NK-92 (cell line): ENCODE data around the gene ACSM6.
"Not testable (repeated sequence)": the region's sequence is repeated elsewhere in the genome, so short reads cannot be mapped to it uniquely, and the experiment has no call there.

Experiments used
- DNase-seq: peaks from one replicate; lab custom pipeline; 2025; ENCODE audit not compliant: unreplicated experiment; lab: John Stamatoyannopoulos, UW

ACSM6 gene

DNA sequence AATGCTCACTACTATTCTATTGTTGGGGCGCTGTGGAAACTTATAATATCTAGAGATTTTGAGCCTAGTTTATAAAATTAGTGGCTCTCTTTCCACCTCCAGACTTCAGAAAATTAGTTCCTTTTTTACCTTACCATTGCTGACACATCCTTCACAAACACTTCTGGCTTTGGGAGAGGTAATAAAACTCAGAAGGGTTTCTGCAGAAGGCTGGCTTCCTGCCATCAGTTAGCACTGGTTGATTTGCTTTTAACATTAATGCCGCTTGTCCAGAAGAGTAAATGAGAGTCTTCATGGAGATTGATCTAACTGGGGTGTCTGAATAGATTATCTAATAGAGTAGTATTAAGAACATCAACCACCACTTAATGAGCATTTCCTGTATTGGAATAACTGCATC, 20.3 kb downstream of the ACSM6 start:
- DNase-seq, result no peak

DNA sequence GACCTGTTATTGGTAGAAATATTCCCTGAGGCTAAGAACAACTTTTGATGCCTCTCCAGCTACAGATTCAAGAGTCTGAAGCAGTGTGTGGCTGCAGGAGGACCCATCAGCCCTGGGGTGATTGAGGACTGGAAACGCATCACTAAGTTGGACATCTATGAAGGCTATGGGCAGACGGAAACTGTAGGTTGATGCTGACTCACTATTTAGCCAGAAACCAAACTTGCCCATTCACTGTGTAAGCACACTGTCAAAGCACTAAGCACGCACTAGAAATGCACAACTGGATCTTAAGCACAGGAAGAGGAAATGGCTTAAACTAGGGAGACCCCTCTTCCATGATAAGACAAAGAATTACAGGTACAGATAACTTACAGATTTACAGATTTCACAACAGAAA, 20.8 kb downstream of the ACSM6 start:
- DNase-seq, result no peak

DNA sequence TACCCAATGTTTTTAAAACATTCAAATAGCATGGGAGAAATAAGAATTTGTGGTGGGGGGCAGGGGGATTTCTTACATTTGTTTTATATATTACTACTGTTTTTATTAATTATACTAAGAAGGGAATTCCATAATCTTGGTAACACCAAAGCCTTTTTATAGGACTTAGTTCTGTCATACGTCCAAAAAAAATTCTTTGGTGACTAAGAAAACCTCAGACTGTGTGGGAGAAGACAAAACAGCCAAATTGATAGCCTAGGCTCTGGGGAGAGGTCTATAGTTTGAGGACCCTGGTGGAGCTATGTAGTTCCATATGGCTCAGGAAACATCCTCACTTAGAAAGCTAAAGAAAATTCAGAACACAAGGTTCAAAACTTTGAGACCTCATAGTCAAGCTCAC, 23.4 kb downstream of the ACSM6 start:
- no peak for DNase-seq

DNA sequence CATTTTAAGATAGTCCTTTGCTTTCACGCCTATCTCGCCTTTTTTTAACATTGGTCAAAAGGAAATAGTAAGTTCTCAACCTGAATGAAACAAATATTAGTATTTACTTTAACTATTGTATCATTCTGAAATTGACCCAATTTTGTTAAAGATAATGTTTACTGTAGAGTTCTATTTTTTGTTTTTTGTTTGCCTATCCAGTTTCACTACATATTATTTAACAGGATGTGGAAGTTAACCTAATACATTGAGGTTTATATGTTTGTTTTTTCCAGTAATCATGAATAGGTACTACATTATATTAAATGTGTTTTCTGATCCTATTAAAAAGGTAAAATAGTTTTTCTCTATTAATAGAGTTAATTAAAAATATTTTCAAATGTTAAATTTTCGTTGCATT, 26.5 kb downstream of the ACSM6 start:
- DNase-seq, result no peak

DNA sequence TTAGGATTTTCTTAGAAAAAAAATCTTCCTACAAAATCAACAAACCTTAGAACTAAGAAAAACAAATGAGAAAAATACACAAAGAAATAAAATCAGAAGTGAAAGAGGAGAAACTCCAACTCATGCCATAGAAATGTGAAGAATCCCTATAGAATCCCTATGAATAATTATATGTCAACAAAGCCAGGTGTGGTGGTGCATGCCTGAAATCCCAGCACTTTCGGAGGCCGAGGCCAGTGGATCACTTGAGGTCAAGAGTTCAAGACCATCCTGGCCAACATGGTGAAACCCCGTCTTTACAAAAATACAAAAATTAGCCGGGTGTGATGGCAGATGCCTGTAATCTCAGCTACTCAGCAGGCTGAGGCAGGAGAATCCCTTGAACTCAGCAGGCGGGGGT, 27.1 kb downstream of the ACSM6 start:
- no peak for DNase-seq

DNA sequence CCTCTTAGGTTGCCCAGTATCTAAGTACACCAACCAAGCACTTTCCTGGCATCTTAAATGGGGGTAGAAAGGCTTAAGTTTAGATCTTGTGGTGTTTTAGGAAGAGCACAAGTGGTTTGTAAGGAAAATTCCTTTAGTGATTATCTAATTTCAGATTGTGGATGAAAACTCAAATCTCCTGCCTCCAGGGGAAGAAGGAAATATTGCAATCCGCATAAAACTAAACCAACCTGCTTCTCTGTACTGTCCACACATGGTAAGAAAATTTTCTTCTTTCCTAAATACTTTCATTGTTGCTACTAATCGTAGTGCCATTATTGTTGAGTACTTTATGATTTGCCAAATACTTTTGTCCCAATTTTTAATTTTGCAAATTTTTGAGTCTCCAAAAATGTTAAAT, 31.1 kb downstream of the ACSM6 start:
- DNase-seq, result no peak

DNA sequence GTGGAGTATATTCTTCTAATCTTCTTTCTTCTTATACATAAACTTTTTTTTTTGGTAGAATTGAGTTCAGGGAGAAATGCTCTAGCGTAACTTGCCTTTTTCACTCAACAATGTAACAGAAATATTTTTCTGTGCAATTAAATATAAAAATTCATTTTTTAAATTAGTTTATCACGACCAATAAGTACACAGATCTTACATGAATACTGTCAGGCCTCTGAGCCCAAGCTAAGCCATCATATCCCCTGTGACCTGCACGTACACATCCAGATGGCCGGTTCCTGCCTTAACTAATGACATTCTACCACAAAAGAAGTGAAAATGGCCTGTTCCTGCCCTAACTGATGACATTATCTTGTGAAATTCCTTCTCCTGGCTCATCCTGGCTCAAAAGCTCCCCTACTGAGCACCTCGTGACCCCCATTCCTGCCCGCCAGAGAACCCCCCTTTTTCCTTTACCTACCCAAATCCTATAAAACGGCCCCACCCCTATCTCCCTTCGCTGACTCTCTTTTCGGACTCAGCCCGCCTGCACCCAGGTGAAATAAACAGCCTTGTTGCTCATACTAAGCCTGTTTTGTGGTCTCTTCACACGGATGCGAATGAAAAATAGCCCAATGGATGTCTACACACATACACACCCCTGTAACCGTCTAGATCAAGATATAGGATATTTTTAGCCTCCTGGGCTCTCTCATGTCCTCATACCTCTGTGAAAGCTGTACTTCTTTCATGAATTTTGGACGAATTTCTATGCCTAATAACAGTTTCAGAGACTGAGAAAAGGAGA, 35.1 kb downstream of the ACSM6 start:
- DNase-seq, result not testable (repeated sequence)

DNA sequence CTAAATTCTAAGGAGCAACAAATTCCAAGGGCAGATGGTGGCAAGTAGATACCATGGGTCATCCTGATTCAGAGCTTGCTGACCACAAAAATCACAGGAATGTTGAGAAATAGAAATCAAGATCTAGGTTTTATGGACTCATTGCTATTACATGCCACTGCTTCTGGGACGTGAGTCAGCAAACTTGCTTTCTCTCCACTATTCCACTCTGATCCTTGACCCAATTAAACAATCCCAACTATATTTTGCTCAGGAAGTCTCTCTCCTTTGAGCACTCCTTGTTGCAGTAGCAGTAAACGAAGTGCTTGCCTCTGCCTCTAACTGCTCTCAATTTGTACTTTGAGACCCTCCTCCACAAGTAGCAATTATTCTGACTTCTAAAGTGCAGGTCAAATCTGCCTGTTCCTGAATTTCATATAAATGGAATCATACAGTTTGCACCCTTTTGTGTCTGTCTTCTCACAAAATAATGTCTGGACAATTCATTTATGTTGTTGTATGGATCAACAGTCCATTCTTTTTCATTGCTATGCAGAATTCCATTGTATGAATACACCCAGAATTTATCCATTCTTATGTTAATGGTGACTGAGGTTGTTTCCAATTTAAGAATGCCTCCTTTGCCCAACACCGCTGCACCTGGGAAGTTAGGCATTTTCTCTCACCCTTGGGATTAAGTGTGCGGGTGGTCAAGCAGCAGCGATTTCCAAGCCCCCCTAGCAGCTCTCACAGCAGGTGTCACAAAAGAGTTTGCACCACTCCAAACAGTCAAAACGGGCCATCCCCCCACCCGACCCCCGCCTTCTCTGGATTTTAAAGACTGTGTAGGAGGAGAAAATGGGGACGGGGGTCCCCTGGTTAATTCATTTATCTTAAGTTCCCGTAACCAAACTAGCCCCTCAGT, 35.9 kb downstream of the ACSM6 start:
- DNase-seq, result no peak

DNA sequence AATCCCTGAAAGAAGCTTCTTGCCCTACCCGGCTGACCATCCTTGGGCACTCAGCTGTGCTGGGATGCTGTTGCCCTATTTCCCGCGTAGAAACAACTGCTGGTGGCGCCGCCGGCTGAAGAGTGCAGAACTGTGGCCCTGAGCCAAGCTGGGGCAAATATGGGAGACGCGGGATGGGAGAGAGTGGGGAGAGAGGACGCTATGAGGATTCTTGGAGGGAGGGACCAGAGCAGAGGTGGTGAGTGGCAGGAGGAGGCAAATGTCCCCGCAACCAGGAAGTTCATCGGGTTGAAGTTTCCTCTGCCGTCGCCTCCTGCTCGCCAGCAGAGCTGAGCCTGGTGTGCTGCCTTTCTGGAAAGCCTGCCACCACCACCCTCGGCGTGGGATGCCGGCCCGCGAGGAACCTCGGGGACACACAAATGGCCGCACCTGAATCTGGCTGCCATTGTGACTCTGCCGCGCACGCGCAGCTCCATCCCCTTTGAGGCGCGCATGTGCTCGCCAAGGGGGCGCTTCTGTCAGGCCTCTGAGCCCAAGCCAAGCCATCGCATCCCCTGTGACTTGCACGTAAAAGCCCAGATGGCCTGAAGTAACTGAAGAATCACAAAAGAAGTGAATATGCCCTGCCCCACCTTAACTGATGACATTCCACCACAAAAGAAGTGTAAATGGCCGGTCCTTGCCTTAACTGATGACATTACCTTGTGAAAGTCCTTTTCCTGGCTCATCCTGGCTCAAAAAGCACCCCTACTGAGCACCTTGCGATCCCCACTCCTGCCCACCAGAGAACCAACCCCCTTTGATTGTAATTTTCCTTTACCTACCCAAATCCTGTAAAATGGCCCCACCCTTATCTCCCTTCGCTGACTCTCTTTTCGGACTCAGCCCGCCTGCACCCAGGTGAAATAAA, 36.9 kb downstream of the ACSM6 start:
- DNase-seq, result not testable (repeated sequence)

DNA sequence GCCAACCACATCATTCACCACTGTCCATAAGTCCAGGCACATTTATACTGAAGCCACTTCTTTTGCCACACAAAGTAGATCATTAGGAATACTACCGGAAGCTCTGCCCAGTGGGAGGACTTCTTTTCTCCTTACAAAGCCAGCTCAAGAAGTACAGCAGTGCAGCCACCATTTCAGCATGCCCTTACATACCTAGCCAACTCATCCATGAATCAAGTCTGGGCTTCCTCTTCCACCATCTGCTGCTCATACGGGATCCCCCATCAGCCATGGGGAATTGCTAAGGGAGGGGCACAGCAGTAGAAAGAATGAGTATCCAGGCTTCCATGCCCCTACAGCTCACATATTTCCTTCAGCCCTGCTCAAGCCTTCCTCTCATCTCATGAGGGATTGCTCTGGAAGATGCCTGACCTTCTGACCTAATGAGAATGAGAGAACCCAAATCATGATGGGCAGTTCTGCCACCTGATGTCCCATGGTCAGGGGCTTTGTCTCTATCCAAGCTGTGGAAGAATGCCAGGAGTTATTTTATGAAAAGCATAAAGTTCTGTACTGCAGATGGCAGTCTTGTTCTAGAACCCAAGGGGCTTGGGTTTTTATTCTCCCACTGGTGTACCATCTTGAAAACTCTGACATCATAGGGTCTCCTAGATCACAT, 39.5 kb downstream of the ACSM6 start:
- no peak for DNase-seq

DNA sequence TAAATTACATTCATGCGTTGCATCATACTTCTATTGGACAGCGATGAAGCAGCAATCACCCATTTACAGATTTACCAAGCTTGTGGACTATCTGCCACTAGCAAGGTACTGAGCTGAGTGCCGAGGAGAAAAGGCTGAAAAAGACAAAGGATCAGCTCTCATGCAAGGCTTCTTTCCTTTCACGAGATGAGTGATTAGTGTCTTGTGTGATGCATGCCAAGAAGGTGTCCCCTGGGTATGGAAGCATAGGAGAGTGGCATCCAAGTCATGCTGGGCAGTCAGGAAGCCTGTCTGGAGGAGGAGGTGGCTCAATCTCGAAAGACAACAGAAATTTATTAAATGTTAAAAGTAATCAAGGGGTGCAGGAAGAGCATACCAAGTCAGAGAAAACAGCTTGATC, 40.9 kb downstream of the ACSM6 start:
- no peak for DNase-seq

DNA sequence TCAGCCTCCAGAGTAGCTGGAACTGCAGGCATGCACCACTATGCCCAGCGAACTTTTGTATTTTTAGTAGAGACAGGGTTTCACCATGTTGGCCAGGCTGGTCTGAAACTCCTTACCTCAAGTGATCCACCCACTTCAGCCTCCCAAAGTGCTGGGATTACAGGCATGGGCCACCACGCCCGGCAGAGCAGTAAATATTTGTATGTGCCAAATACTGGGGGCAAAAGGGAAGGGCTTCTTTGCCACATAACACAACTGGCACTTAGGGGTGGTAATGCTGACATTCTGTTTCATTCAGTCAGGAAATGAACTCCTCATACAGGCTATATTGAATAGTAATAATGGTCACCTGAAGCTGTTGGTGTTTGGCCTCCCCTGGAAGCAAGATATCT, 41.6 kb downstream of the ACSM6 start:
- DNase-seq, result no peak

DNA sequence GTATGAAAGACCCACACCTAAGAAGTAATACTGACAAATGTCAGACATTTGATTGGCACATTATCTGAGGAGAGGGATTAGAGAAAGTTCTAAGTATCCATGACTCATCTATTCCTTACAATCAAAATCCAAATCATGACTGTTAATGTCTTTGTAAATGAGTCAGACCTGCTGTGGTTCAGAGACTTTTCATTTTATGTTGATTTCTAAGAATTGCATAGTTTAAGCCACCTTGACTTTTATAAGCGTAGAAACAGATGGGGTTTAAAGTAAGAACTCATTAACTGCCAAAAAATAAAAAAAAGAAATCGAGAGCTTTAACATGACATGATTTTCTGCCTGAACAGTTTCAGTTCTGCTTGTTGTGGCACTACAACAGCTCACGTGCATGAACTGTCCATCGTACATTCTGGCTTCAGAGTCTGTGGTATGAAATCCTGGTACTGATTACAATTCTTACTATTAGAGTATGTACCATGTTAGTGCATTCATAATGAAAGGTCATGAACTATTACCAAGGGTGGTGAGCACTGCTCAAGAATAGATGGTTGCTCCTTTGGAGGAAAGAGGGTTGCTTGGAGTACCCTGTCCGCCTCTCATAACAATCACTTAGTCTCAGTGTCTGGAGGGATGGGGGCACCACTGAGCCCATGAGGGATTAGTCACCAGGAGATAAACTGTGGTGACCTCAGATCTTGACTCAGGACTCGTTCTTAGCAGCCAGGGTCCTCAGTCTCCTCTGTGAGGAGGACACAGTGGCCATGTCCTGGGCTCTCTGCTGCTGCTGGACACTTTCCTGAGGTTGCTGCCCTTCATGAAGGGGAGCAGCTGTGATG, 42.2 kb downstream of the ACSM6 start:
- no peak for DNase-seq

DNA sequence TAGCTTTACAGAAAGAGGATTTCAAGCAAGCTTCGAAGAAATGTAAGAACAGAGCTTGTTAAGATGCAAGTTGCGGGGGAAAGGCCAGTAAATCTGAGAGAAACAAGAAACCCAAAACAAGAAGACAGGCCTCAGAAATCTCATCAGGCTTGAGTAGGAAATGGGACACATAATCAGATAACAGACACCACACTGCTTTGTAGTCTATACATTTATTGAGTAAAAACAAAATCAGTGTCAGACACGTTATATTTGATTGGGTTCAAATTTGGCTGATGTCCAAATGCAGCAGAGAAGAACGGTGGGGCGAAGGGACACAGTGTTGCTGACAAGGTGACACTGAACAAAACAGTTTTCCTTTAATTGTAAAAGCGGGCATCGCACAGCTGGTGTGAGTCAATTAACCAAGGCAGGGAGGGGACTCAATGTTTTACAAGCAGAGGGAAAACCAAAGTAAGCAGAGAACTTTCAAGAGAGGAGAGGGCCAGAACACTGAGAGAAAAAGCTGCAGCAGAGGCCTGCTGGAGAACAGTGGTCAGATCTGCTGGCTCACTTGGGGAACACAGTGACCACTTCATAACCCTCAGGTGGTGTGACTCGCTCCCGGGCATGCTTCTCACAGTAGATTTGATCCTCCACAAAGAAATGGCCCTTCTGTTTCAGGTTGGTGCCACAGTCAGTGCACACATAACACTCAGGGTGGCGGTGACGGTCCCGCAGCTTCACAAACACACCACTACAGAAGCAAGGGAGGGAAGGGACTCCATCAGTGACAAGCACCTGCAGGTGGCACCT, 43.5 kb downstream of the ACSM6 start:
- no peak for DNase-seq

DNA sequence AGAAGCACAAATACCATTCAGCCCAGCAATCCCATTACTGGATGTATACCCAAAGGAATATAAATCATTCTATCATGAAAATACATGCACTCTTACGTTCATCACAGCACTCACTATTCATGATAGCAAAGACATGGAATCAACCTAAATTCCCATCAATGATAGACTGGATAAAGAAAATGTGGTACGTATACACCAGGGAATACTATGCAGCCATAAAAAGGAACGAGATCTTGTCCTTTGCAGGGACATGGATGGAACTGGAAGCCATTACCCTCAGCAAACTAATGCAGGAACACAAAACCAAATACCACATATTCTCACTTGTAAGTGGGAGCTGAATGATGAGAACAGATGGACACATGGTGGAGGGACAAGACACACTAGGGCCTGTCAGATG, 46.1 kb downstream of the ACSM6 start:
- DNase-seq, result not testable (repeated sequence)

DNA sequence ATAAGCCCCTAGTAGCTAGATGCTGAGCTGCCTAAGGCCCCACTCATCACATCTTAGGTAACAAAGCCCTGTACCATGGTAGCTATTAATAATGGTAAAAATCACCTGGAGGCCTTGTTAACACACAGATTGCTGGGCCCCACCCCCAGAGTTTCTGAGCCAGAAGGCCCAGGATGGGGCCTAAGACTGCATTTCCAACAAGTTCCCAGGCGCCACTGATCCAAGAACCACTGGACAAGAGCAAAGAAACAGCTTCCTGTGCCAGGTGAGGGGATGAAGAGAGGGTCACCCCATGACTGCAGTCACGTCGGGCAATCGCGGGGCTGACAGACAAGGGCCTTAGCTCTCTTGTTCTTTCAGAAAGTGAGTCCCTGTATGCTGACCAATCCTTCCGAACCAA, 46.8 kb downstream of the ACSM6 start:
- no peak for DNase-seq

DNA sequence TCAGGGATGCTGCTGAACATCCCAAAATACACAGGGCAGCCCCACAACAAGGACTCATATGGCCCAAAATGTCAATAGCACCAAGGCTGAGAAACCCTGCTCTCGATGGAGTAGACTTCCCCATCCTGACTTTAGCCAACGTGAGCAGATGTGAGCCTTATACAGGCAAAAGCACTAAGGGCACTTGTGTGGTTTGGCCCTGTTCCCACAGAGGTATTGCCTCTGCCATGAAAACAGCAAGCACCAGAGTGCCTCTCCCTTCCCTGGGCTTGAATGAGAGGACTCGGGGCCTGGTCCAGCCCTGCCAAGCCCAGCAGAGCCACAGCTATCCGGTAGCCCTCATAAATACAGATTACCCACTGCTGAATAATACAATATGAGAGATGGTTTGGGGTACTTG, 47.5 kb downstream of the ACSM6 start:
- DNase-seq, result no peak

DNA sequence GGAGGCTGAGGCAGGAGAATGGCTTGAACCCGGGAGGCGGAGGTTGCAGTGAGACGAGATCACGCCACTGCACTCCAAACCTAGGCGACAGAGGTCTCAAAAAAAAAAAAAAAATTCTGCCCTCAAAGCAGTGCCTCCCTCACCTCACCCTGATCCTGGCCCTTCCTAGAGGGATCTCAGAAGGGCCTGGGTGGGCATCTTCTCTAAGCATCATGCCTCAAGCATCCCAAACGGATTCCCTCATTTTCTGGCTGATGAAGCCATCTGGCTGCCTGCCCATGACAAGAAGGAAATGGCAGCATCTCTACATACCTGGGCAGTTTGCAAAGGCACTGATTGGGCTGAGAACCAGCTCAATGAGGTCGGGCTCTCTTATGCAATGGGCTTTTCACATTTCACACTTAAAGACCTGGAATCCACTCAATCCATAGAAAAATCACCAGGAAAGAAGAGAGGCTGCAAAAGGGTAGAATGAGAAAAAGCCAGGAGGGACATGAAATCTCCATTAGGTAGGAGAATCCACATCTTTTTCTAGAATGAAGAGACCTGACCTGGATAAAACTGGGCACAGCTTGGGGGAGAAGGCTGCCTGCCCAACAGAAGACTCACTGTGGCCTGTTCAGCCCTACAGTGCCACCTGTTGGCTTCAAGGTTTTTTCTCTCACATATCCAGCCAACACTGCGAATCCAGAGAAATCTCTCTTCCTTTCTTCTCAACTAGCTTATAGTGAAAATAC, 48.7 kb downstream of the ACSM6 start:
- DNase-seq, result no peak

DNA sequence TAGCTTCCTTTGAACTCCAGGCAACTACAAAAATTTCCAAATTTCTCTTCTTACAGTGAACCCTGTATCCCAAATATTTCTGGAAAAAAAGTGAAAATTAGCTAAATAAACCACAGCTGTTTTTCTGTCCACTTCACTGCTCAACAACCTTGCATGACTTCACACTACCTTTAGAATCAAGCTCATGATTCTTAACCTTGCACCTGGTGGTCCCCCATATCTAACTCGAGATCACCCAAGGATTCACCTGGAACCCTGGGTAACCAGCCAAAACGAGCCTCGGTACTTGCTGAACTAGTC, 49.2 kb downstream of the ACSM6 start:
- DNase-seq, result no peak
